Type B pancreatic cell (in vitro differentiated cells): ENCODE results near the gene GSS. TPM values are rescaled to one million over a fixed set of nuclear protein-coding genes. Genes with fewer than 3 reads are reported as not detected.

Experiments
- DNase-seq: peaks from one replicate; pipeline ENCODE4 v3.0.0; 2021; ENCODE audit warnings: mixed read lengths; ENCODE audit not compliant: unreplicated experiment; ENCODE audit errors: extremely low spot score
- H3K27ac Mint-ChIP-seq: 2 replicates; pipeline ENCODE4 v1.8.0; 2021; ENCODE audit warnings: mild to moderate bottlenecking, mixed read lengths
- H3K27me3 Mint-ChIP-seq: 2 replicates; pipeline ENCODE4 v1.8.0; 2021; ENCODE audit warnings: mixed read lengths
- H3K36me3 Mint-ChIP-seq: 2 replicates; pipeline ENCODE4 v1.8.0; 2021; ENCODE audit warnings: mixed read lengths
- H3K4me1 Mint-ChIP-seq: one replicate; pipeline ENCODE4 v1.8.0; 2021; ENCODE audit warnings: mixed read lengths; ENCODE audit not compliant: unreplicated experiment
- H3K4me3 Mint-ChIP-seq: 2 replicates; pipeline ENCODE4 v1.8.0; 2021; ENCODE audit warnings: mild to moderate bottlenecking, mixed read lengths
- H3K9me3 Mint-ChIP-seq: 2 replicates; pipeline ENCODE4 v1.8.0; 2021; ENCODE audit warnings: mixed read lengths
- long read RNA-seq: library from polyadenylated mRNA; unstranded; transcript quantifications from one replicate; pipeline ENCODE4 v2.0.0, GENCODE V29; 2020
- total RNA-seq: library from RNA; stranded (reverse); gene quantifications from 2 replicates; pipeline ENCODE4 v1.2.1, GENCODE V29; 2021; ENCODE audit warnings: low replicate concordance
- TF ChIP-seq, protein P1 (sequence below): fragments of 200-600 bp; sonication (generic); conservative IDR thresholded peaks from 2 replicates; pipeline ENCODE4 v1.5.0; 2021; ENCODE audit warnings: antibody characterized with exemption, mild to moderate bottlenecking

Gene GSS
- total RNA-seq = 43.3 and 66.4 TPM in 2 replicates
- long read RNA-seq, transcript GSS-201 (13 exons, 1,919 nt) = major isoform, 131 of 177 reads
- long read RNA-seq, partial matches to known transcripts = 23 of 177 reads
- long read RNA-seq, other reads (novel, unspliced or antisense) = 21 of 177 reads

DNA sequence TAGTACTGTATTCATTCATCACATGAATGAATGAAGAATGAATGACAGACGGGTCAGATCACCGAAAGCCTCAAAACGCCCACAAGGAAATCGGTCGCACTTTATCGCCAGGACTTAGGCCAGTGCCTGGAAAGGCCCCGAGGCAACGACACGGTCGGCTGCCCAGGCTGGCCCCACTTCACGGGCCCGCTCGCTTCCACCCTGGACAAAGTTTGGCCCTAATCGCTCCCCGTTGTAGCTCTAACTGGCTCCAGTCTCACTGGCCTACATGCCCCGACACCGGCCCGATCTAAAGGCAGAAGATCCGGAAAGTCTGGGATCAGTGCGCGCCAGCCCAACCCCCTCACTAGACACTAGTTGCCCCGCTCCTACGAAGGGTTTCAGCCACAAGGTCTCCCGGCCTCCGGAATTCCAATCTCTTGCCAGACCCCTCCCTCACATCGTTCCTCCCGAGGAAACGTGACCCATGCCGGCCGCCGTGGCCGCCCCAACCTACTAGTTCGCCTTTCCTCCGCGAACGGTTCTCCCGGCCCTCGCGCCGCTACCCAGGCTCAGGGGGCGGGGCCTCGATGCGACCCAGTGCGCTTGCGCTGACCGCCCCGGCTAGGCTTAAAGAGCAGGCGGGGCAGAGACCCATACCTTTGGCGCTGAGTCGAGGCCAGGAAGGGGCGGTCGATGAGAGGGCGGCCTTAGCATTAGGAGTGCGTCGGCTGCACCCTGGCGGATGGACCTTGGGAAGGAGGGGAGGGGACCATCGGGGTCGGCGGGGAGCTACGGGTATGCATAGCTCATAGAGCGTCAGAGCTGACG is at the start of gene GSS, which contains the start of gene MYH7B:
GSS (minus strand) TSS at position 576 of the 810 bp plus-strand sequence. CDS start 3,954 bp downstream, outside the sequence.
MYH7B (plus strand) TSS at position 638 of the 810 bp plus-strand sequence. CDS start 22,138 bp downstream, outside the sequence.
- TF ChIP-seq, protein P1, sequence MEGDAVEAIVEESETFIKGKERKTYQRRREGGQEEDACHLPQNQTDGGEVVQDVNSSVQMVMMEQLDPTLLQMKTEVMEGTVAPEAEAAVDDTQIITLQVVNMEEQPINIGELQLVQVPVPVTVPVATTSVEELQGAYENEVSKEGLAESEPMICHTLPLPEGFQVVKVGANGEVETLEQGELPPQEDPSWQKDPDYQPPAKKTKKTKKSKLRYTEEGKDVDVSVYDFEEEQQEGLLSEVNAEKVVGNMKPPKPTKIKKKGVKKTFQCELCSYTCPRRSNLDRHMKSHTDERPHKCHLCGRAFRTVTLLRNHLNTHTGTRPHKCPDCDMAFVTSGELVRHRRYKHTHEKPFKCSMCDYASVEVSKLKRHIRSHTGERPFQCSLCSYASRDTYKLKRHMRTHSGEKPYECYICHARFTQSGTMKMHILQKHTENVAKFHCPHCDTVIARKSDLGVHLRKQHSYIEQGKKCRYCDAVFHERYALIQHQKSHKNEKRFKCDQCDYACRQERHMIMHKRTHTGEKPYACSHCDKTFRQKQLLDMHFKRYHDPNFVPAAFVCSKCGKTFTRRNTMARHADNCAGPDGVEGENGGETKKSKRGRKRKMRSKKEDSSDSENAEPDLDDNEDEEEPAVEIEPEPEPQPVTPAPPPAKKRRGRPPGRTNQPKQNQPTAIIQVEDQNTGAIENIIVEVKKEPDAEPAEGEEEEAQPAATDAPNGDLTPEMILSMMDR = peak; percentile 60
- Mint-ChIP-seq H3K27ac (peak within 1 kb of the TSS; percentile 98), H3K4me1 (peaks cover 46% of the 10 kb centered on the region), H3K4me3 (peak within 1 kb of the TSS; percentile 96), H3K9me3 (peaks cover 4% of the 10 kb centered on the region), H3K27me3 (peaks cover 4% of the 10 kb centered on the region), H3K36me3 (no peaks in the 10 kb centered on the region)
- peak; percentile 100 for DNase-seq

DNA sequence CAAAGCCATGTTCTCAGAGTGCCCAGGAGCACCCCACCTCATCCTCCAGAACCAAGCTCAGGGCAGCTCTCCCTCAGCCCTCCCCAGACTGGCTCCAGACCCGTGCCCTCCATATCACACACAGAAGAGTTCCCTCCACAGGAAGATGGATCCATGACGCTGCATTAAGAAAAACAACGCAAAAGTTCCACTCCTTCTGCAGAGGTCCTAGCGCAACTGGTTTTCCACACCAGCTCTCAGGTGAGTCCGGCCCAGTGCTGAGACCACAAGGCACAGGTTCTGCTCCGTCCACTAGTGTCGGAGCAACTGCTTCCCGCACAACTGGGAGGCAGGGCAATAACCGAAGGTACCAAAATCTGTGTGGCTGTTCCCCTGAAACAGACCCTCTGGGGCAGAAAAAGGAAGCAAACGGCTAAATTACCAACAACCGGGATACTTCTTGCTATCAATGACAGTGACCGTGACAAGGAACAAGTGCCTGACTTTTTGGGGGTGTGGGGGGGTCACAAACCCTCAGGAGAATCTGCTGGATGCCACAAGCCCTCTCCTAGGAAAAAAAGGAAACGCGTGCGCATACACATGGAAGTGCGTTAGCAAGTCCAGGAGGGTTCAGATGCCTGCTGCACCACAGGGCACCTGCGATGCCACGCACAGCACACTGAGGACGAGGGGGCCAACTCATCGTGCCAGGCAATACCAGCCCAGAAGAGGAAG is 49.3 kb upstream of the GSS start:
- DNase-seq = no peak
- peak overlapping the region; percentile 46 for H3K27ac Mint-ChIP-seq
- H3K36me3 Mint-ChIP-seq = peaks cover 21% of the 10 kb centered on the region

DNA sequence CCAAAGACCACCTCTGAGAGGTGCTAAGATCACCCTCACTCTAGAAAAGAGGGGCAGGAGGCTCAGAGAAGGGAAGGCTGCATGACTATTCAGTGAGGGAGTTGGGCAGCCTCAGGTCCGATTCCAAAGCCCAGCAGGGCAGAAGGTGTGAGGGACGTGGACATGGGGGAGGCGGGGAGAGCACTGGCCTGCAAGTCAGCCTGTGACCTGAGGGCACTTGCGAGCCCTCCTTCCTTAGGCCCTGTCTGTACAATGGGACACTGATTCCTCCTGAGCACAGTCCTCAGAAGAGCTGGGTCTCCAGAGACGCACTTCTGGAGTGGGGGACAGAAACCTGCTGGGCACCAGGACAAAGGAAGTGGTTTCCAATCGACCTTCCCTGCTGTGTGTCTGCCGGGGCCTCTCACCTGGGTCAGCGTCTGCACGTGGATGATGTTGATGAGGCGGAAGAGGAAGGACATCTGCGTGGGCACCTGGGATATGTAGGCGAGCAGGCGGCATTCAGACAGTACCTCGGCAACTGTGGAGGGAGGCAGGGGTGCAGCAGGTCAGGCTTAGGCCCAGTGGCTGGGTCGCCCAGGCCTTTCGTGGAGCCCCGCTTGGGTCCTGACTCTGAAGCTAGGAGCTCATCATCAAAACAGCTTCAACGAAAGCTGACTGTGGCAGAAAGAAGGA is 48.6 kb upstream of the GSS start:
- H3K27ac Mint-ChIP-seq = no peak overlapping the region
- H3K36me3 Mint-ChIP-seq = peaks cover 20% of the 10 kb centered on the region
- H3K9me3 Mint-ChIP-seq = no peaks in the 10 kb centered on the region
- no peak for DNase-seq
- no peaks in the 10 kb centered on the region for H3K4me1 Mint-ChIP-seq
- H3K4me3 Mint-ChIP-seq = no peak overlapping the region
- TF ChIP-seq, protein P1 = no peak
- no peaks in the 10 kb centered on the region for H3K27me3 Mint-ChIP-seq

More for the DNA sequence above, 49.3 kb upstream of the GSS start:
- TF ChIP-seq, protein P1 = no peak
- H3K4me3 Mint-ChIP-seq = no peak overlapping the region
- no peaks in the 10 kb centered on the region for H3K9me3 Mint-ChIP-seq
- no peaks in the 10 kb centered on the region for H3K4me1 Mint-ChIP-seq
- no peaks in the 10 kb centered on the region for H3K27me3 Mint-ChIP-seq

DNA sequence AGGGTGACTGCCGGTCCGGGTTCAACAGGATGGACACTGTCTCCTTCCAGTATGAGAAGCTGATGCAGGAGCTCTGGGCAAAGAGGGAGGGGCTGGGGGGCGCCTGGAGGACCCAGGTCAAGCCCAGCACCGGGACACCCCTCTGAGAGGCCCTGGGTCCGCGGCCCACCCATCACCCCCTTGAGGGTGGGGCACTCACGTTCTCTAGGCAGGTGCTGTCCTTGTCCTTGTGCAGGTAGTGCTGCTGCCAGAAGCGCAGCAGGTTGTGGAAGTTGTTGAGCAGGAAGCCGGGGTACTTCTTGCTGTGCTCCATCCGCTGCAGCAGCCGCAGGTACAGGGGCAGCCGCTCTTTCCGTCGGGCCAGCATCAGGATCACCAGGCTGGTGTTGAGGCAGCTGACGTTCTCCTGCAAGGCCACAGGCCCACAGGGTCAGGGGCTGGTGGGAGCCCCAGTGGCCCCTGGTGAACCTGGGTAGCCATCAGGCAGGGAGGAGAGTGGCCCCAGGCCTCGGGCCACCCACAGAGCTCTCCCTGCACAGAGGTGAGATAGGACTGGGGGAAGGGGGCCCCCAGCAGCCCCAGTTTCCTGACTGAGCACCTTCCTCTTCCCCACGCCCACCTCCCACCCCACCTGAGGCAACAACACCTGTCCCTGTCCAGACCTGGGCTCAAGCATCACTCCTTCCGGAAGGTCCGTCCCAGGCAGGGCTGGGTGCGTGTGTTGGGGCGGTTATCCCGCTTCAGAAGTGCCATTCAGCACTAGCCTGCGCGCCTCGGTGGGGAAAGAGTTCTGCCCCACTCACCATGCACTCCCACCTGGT is 47.8 kb upstream of the GSS start:
- no peak overlapping the region for H3K4me3 Mint-ChIP-seq
- H3K9me3 Mint-ChIP-seq = no peaks in the 10 kb centered on the region
- H3K36me3 Mint-ChIP-seq = peaks cover 23% of the 10 kb centered on the region
- no peak overlapping the region for H3K27ac Mint-ChIP-seq
- H3K27me3 Mint-ChIP-seq = no peaks in the 10 kb centered on the region
- DNase-seq = no peak
- H3K4me1 Mint-ChIP-seq = no peaks in the 10 kb centered on the region
- TF ChIP-seq, protein P1 = no peak
